ENCODE measurements around the gene GFRAL.

Gene GFRAL

DNA sequence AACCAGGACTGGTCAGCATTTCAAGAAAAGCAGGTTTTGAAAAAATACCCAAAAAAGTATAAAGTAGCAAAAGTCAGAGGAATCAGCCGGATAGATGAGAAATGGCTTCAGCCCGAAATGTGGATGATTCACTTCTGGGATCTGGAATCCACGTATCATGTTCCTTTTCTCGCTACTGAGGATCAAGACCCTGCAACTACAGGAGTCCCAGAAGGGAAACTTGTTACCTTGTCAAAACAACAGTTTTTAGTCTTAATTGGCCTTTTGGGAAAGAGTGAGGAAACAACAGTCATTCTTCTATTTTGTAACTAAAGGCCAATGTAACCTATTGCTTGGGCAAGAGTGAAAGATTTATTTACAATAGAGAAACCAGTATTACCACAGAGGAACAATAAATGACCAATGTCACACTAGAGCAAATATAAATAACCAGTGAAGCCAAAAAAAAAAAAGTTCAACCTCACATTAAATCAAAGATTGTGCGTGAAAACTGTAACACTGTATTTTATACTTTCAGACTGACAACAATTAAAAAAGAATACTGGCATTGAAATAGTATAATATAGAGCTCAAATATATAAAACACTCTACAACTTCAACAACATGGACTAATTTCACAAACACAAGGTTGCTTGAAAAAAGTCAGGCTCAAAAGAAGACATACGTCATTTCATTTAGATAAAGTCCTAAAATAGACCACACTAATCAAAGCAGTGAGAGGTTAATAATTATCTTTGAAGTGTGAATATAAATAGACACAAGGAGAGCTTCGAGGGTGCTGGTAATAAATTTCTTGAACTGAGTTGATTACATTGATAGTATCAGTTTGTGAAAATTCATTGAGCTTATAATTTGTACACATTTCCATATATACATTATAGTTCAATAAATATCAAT lies 116.2 kb downstream of the GFRAL start:
- Histone ChIP-seq H3K27me3 (ENCODE audit: control insufficient read depth, low read length) (no peaks in the 10 kb centered on the region), H3K4me3 (ENCODE audit: low read length) (no peak overlapping the region), H3K4me1 (ENCODE audit: control insufficient read depth, low read length) (no peaks in the 10 kb centered on the region), H3K9me3 (ENCODE audit: control insufficient read depth, insufficient read depth, low read length) (no peaks in the 10 kb centered on the region), H4K20me1 (ENCODE audit: control insufficient read depth, insufficient read depth, low read depth, low read length) (no peaks in the 10 kb centered on the region), H3K36me3 (ENCODE audit: control insufficient read depth, low read length) (no peaks in the 10 kb centered on the region), H3K27ac (ENCODE audit: low read depth, low read length) (no peak overlapping the region), H3F3A (ENCODE audit: control insufficient read depth, insufficient read depth) (no peaks in the 10 kb centered on the region), H3K9me2 (replicated peaks; ENCODE audit: control insufficient read depth, low read length) (no peaks in the 10 kb centered on the region), H3K79me2 (ENCODE audit: control insufficient read depth, low read length) (no peaks in the 10 kb centered on the region), H3K4me2 (ENCODE audit: low read length) (no peak overlapping the region)
- TF ChIP-seq EZH2phosphoT487 (IDR thresholded peaks at IDR 0.05; ENCODE audit: borderline replicate concordance, low read length): no peak
- TF ChIP-seq CTCF (IDR thresholded peaks at IDR 0.05; ENCODE audit: low read depth, low read length, poor library complexity, severe bottlenecking): no peak

DNA sequence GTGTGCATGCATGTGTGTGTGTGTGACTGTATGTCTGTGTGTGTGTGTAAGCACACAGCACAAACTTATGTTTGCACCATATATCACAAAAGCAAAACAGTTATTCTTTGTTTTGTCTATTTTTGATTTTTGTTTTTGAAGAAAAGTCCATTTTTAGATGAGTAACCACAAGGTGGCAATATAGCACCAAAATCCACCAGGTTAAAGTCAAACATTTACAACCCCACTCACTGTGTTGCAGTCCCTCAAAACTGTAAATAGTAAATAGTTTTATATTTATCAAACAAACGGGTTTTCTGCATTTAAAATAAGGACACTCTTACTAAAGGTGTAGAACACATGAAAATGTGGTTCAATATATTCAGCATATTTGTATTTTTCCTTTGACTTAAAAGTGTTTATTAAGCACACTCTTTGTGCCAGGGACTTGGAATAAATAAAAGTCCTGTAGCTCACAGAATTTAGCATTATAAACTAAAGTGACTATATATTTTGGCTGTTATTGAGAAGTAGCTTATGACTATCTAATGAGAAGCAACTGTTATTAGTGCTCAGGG lies 118.5 kb downstream of the GFRAL start:
- Histone ChIP-seq H3F3A (ENCODE audit: control insufficient read depth, insufficient read depth) (no peaks in the 10 kb centered on the region), H3K9me2 (replicated peaks; ENCODE audit: control insufficient read depth, low read length) (no peaks in the 10 kb centered on the region), H4K20me1 (ENCODE audit: control insufficient read depth, insufficient read depth, low read depth, low read length) (no peaks in the 10 kb centered on the region), H3K79me2 (ENCODE audit: control insufficient read depth, low read length) (no peaks in the 10 kb centered on the region), H3K4me3 (ENCODE audit: low read length) (no peak overlapping the region), H3K27me3 (ENCODE audit: control insufficient read depth, low read length) (no peaks in the 10 kb centered on the region), H3K4me1 (ENCODE audit: control insufficient read depth, low read length) (no peaks in the 10 kb centered on the region), H3K9me3 (ENCODE audit: control insufficient read depth, insufficient read depth, low read length) (no peaks in the 10 kb centered on the region), H3K4me2 (ENCODE audit: low read length) (no peak overlapping the region), H3K27ac (ENCODE audit: low read depth, low read length) (no peak overlapping the region), H3K36me3 (ENCODE audit: control insufficient read depth, low read length) (no peaks in the 10 kb centered on the region)
- TF ChIP-seq CTCF (IDR thresholded peaks at IDR 0.05; ENCODE audit: low read depth, low read length, poor library complexity, severe bottlenecking) (peak; percentile 59), EZH2phosphoT487 (IDR thresholded peaks at IDR 0.05; ENCODE audit: borderline replicate concordance, low read length) (no peak)

DNA sequence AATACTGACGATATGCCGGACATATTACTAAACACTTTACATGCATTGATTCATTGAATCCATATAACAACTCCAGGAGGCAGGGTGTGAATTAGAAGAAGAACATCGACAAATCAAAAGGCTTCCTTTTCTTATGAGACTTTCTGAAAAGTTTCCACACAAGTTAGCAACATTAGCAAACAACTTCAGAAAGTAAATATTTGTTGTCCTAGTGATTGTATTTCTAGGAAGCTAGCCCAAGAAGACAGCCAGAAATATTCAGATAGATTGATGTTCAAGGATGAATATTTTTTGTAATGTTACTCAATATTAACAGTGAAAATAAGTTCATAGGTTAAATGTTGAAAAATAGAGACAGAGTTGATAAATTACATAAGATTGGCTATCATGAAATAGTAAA lies 120.6 kb downstream of the GFRAL start:
- TF ChIP-seq CTCF (IDR thresholded peaks at IDR 0.05; ENCODE audit: low read depth, low read length, poor library complexity, severe bottlenecking) (no peak), EZH2phosphoT487 (IDR thresholded peaks at IDR 0.05; ENCODE audit: borderline replicate concordance, low read length) (no peak)
- no peaks in the 10 kb centered on the region for H3K79me2 ChIP-seq (ENCODE audit: control insufficient read depth, low read length)
- H3K27ac ChIP-seq (ENCODE audit: low read depth, low read length): no peak overlapping the region
- H3K27me3 ChIP-seq (ENCODE audit: control insufficient read depth, low read length): no peaks in the 10 kb centered on the region
- H3K4me1 ChIP-seq (ENCODE audit: control insufficient read depth, low read length): no peaks in the 10 kb centered on the region
- no peaks in the 10 kb centered on the region for H3K9me2 ChIP-seq (replicated peaks; ENCODE audit: control insufficient read depth, low read length)
- H3F3A ChIP-seq (ENCODE audit: control insufficient read depth, insufficient read depth): no peaks in the 10 kb centered on the region
- H3K4me3 ChIP-seq (ENCODE audit: low read length): no peak overlapping the region
- H3K36me3 ChIP-seq (ENCODE audit: control insufficient read depth, low read length): no peaks in the 10 kb centered on the region
- H3K9me3 ChIP-seq (ENCODE audit: control insufficient read depth, insufficient read depth, low read length): no peaks in the 10 kb centered on the region
- H3K4me2 ChIP-seq (ENCODE audit: low read length): no peak overlapping the region
- no peaks in the 10 kb centered on the region for H4K20me1 ChIP-seq (ENCODE audit: control insufficient read depth, insufficient read depth, low read depth, low read length)

Data from DOHH2 (cell line).